ENCODE results near the gene BSG. TPM values are rescaled to one million over a fixed set of nuclear protein-coding genes. Genes with fewer than 3 reads are reported as not detected.
A peak's percentile ranks its signal among the peaks of the same experiment; 100 is the strongest.

The BSG gene
- total and polyA plus RNA-seq, 2 experiments from 2014 or later: 545 to 1,282 TPM

- TF ChIP-seq EZH2phosphoT487 (IDR thresholded peaks at IDR 0.05; ENCODE audit: low read depth, severe bottlenecking, unreplicated experiment): no peak
- TF ChIP-seq CTCF (IDR thresholded peaks at IDR 0.05; ENCODE audit: poor library complexity): peak; percentile 52
- no peak for TF ChIP-seq EZH2 (IDR thresholded peaks at IDR 0.05; ENCODE audit: borderline replicate concordance)
- no peaks in the 10 kb centered on the region for H3K36me3 ChIP-seq (replicated peaks; ENCODE audit: insufficient read depth, low read depth)
- H3K4me2 ChIP-seq: no peak overlapping the region
- H2AFZ ChIP-seq: no peak overlapping the region
- H3K4me3 ChIP-seq: no peak overlapping the region
- WGBS (ENCODE audit: low lambda C conversion rate, missing lambda C conversion rate): 34% methylated on average over 40 of the region's 41 CpGs
- H3K9me3 ChIP-seq (ENCODE audit: low read depth): no peaks in the 10 kb centered on the region
- DNase-seq (ENCODE audit: low spot score): peak; percentile 82
- peaks cover 37% of the 10 kb centered on the region for H3K27me3 ChIP-seq
- no peaks in the 10 kb centered on the region for H4K20me1 ChIP-seq (ENCODE audit: insufficient read depth, poor library complexity, severe bottlenecking)
- no peaks in the 10 kb centered on the region for H3K79me2 ChIP-seq
- H3K27ac ChIP-seq: no peak overlapping the region
- H3K9me2 ChIP-seq (replicated peaks; ENCODE audit: insufficient read depth): no peaks in the 10 kb centered on the region
- no peaks in the 10 kb centered on the region for H3K4me1 ChIP-seq (ENCODE audit: insufficient read depth)
These were observed 15.8 kb downstream of the BSG start for GRCh38 chr19:588093-588740.

GRCh38 chr19:588741-589692, 16.6 kb downstream of the BSG start:
- Histone ChIP-seq H3K79me2 (no peaks in the 10 kb centered on the region), H2AFZ (no peak overlapping the region), H3K9me2 (replicated peaks; ENCODE audit: insufficient read depth) (no peaks in the 10 kb centered on the region), H3K27ac (no peak overlapping the region), H3K9me3 (ENCODE audit: low read depth) (no peaks in the 10 kb centered on the region), H3K27me3 (peaks cover 38% of the 10 kb centered on the region), H3K4me3 (no peak overlapping the region), H3K36me3 (replicated peaks; ENCODE audit: insufficient read depth, low read depth) (no peaks in the 10 kb centered on the region), H3K4me1 (ENCODE audit: insufficient read depth) (no peaks in the 10 kb centered on the region), H4K20me1 (ENCODE audit: insufficient read depth, poor library complexity, severe bottlenecking) (no peaks in the 10 kb centered on the region), H3K4me2 (peak overlapping the region; percentile 77)
- TF ChIP-seq EZH2 (IDR thresholded peaks at IDR 0.05; ENCODE audit: borderline replicate concordance) (peak; percentile 54), EZH2phosphoT487 (IDR thresholded peaks at IDR 0.05; ENCODE audit: low read depth, severe bottlenecking, unreplicated experiment) (no peak)
- WGBS (ENCODE audit: low lambda C conversion rate, missing lambda C conversion rate): 24% methylated on average over 46 of the region's 54 CpGs
- DNase-seq (ENCODE audit: low spot score): no peak

- Histone ChIP-seq H3K4me3 (no peak within 1 kb of the TSS), H3K36me3 (replicated peaks; ENCODE audit: insufficient read depth, low read depth) (no peaks in the 10 kb centered on the region), H2AFZ (no peak within 1 kb of the TSS), H3K27ac (no peak within 1 kb of the TSS), H3K79me2 (no peaks in the 10 kb centered on the region), H3K9me3 (ENCODE audit: low read depth) (no peaks in the 10 kb centered on the region), H3K4me1 (ENCODE audit: insufficient read depth) (no peaks in the 10 kb centered on the region), H3K4me2 (peak within 1 kb of the TSS; percentile 77), H3K27me3 (peaks cover 38% of the 10 kb centered on the region), H3K9me2 (replicated peaks; ENCODE audit: insufficient read depth) (no peaks in the 10 kb centered on the region), H4K20me1 (ENCODE audit: insufficient read depth, poor library complexity, severe bottlenecking) (no peaks in the 10 kb centered on the region)
- TF ChIP-seq CTCF (IDR thresholded peaks at IDR 0.05; ENCODE audit: poor library complexity): no peak
- no peak for TF ChIP-seq EZH2phosphoT487 (IDR thresholded peaks at IDR 0.05; ENCODE audit: low read depth, severe bottlenecking, unreplicated experiment)
- TF ChIP-seq EZH2 (IDR thresholded peaks at IDR 0.05; ENCODE audit: borderline replicate concordance): no peak
- no peak for DNase-seq (ENCODE audit: low spot score)
- 0% methylated on average over 5 of the region's 132 CpGs for WGBS (ENCODE audit: low lambda C conversion rate, missing lambda C conversion rate)
These were observed 17.4 kb downstream of the BSG start, which contains the start of gene HCN2 for GRCh38 chr19:589693-590395. Gene HCN2, plus strand, starts transcription at chr19:589881. Its CDS starts 65 bp downstream, at chr19:589946.

Data from hepatocyte (in vitro differentiated cells).